HCT116 (cell line): ENCODE measurements around the gene UBE2E2.

Experiments used
- CEBPB ChIP-seq: IDR thresholded peaks from 2 replicates; pipeline ENCODE4 v1.6.1; 2012; ENCODE audit warnings: low read depth
- EGR1 ChIP-seq: IDR thresholded peaks from 2 replicates; pipeline ENCODE4 v1.6.1; 2012; ENCODE audit warnings: low read depth
- EZH2phosphoT487 ChIP-seq: fragments of 200-600 bp; IDR thresholded peaks from 2 replicates; pipeline ENCODE4 v1.6.1; 2018; ENCODE audit warnings: antibody characterized with exemption, borderline replicate concordance
- POLR2A ChIP-seq: IDR thresholded peaks from 2 replicates; pipeline ENCODE4 v1.7.0; 2011; ENCODE audit warnings: borderline replicate concordance; ENCODE audit not compliant: insufficient read depth, insufficient read length; ENCODE audit errors: extremely low read depth
- RAD21 ChIP-seq: IDR thresholded peaks from 2 replicates; pipeline ENCODE4 v1.6.1; 2012; ENCODE audit warnings: low read depth, mild to moderate bottlenecking
- YY1 ChIP-seq: IDR thresholded peaks from 2 replicates; pipeline ENCODE4 v1.6.1; 2011; ENCODE audit warnings: low read length, low read depth, moderate library complexity, mild to moderate bottlenecking; ENCODE audit not compliant: insufficient replicate concordance; ENCODE audit errors: extremely low read depth
- ZFX ChIP-seq: fragments of 450-650 bp; IDR thresholded peaks from 2 replicates; pipeline ENCODE4 v1.6.1; 2017
- TF ChIP-seq, protein P1 (sequence below), 3 experiments: fragments of 200-600 bp in 1 of 3; sonication (generic) in 1 of 3; IDR thresholded peaks in 2 of 3; conservative IDR thresholded peaks in 1 of 3; 2 replicates each; pipeline ENCODE4 v1.5.1; 2012 to 2017; ENCODE audit warnings: low read depth in 2 of 3, low read length in 2 of 3, antibody characterized with exemption in 1 of 3, borderline replicate concordance in 1 of 3, control low read depth in 1 of 3, mild to moderate bottlenecking in 1 of 3, mixed read lengths in 1 of 3, mixed run types in 1 of 3, moderate library complexity in 1 of 3; ENCODE audit not compliant: insufficient read depth in 1 of 3
- TF ChIP-seq, protein P2 (sequence below): IDR thresholded peaks from 2 replicates; pipeline ENCODE4 v1.6.1; 2012; ENCODE audit warnings: low read depth

- TF ChIP-seq, protein P1, sequence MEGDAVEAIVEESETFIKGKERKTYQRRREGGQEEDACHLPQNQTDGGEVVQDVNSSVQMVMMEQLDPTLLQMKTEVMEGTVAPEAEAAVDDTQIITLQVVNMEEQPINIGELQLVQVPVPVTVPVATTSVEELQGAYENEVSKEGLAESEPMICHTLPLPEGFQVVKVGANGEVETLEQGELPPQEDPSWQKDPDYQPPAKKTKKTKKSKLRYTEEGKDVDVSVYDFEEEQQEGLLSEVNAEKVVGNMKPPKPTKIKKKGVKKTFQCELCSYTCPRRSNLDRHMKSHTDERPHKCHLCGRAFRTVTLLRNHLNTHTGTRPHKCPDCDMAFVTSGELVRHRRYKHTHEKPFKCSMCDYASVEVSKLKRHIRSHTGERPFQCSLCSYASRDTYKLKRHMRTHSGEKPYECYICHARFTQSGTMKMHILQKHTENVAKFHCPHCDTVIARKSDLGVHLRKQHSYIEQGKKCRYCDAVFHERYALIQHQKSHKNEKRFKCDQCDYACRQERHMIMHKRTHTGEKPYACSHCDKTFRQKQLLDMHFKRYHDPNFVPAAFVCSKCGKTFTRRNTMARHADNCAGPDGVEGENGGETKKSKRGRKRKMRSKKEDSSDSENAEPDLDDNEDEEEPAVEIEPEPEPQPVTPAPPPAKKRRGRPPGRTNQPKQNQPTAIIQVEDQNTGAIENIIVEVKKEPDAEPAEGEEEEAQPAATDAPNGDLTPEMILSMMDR (IDR thresholded peaks at IDR 0.05 in 2 of 3, conservative IDR thresholded peaks at IDR 0.05 in 1 of 3; ENCODE audit: borderline replicate concordance in 1 of 3, insufficient read depth in 1 of 3, low read depth in 2 of 3, low read length in 2 of 3) = no peak
- TF ChIP-seq EZH2phosphoT487 (no peak), EGR1 (no peak), RAD21 (no peak), YY1 (no peak), POLR2A (no peak), ZFX (no peak), CEBPB (no peak)
- TF ChIP-seq, protein P2, sequence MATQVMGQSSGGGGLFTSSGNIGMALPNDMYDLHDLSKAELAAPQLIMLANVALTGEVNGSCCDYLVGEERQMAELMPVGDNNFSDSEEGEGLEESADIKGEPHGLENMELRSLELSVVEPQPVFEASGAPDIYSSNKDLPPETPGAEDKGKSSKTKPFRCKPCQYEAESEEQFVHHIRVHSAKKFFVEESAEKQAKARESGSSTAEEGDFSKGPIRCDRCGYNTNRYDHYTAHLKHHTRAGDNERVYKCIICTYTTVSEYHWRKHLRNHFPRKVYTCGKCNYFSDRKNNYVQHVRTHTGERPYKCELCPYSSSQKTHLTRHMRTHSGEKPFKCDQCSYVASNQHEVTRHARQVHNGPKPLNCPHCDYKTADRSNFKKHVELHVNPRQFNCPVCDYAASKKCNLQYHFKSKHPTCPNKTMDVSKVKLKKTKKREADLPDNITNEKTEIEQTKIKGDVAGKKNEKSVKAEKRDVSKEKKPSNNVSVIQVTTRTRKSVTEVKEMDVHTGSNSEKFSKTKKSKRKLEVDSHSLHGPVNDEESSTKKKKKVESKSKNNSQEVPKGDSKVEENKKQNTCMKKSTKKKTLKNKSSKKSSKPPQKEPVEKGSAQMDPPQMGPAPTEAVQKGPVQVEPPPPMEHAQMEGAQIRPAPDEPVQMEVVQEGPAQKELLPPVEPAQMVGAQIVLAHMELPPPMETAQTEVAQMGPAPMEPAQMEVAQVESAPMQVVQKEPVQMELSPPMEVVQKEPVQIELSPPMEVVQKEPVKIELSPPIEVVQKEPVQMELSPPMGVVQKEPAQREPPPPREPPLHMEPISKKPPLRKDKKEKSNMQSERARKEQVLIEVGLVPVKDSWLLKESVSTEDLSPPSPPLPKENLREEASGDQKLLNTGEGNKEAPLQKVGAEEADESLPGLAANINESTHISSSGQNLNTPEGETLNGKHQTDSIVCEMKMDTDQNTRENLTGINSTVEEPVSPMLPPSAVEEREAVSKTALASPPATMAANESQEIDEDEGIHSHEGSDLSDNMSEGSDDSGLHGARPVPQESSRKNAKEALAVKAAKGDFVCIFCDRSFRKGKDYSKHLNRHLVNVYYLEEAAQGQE = no peak
These were observed 343.1 kb downstream of the UBE2E2 start for GRCh38 chr3:23546181-23546580.
